22Rv1 (cell line): ENCODE results near the gene KLHL33.

Source experiments
- ZFX ChIP-seq: fragments of 450-650 bp; IDR thresholded peaks from 2 replicates; pipeline ENCODE4 v1.6.1; 2017; ENCODE audit warnings: antibody characterized with exemption, borderline replicate concordance
- TF ChIP-seq, protein P1 (sequence below): fragments of 450-650 bp; IDR thresholded peaks from 2 replicates; pipeline ENCODE4 v1.5.1; 2017; ENCODE audit warnings: mild to moderate bottlenecking

GRCh38 chr14:20379743-20380142 is 56.2 kb downstream of the KLHL33 start:
- TF ChIP-seq, protein P1, sequence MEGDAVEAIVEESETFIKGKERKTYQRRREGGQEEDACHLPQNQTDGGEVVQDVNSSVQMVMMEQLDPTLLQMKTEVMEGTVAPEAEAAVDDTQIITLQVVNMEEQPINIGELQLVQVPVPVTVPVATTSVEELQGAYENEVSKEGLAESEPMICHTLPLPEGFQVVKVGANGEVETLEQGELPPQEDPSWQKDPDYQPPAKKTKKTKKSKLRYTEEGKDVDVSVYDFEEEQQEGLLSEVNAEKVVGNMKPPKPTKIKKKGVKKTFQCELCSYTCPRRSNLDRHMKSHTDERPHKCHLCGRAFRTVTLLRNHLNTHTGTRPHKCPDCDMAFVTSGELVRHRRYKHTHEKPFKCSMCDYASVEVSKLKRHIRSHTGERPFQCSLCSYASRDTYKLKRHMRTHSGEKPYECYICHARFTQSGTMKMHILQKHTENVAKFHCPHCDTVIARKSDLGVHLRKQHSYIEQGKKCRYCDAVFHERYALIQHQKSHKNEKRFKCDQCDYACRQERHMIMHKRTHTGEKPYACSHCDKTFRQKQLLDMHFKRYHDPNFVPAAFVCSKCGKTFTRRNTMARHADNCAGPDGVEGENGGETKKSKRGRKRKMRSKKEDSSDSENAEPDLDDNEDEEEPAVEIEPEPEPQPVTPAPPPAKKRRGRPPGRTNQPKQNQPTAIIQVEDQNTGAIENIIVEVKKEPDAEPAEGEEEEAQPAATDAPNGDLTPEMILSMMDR, result no peak
- no peak for TF ChIP-seq ZFX
